ENCODE measurements around the gene CAMK2D. TPM values are rescaled to one million over a fixed set of nuclear protein-coding genes. Genes with fewer than 3 reads are reported as not detected.

The CAMK2D gene
- total RNA-seq, 1 experiment from 2014 or later, result 35.8 TPM

DNA sequence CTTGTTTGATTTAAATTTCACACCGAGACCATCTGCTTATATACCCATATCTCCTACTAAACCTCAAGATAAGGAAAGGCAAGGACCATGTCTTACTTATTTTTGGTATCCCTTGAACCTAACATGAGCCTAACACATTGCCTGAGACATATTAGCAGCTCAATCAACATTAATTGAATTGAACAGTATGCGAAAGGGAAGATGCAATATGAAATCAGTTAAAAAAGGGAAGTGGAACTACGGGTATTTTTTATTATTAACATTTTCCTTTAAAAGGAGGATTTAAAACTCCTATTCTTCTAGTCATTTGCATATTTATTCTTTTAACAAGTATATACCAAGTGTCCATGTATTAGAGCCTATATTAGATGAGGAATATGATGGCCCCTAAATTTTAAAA is 197.0 kb downstream of the CAMK2D start:
- Histone ChIP-seq H3K4me3 (ENCODE audit: low read depth, low read length, poor library complexity, severe bottlenecking) (no peak overlapping the region), H3K27me3 (replicated peaks; ENCODE audit: insufficient read depth, low read depth, low read length, poor library complexity) (no peaks in the 10 kb centered on the region), H3K9me3 (ENCODE audit: low read depth, low read length, poor library complexity, severe bottlenecking) (no peaks in the 10 kb centered on the region), H3K4me1 (ENCODE audit: insufficient read depth, low read length, poor library complexity, severe bottlenecking) (peaks cover 7% of the 10 kb centered on the region), H3K36me3 (ENCODE audit: insufficient read depth, low read length, poor library complexity, severe bottlenecking) (no peaks in the 10 kb centered on the region), H3K27ac (ENCODE audit: low read depth, low read length, poor library complexity, severe bottlenecking) (no peak overlapping the region)
- BruUV-seq (replicated peaks), result no TSS peak
- ChIA-PET POLR2A (ENCODE audit: low non-redundant PET) (no interaction called here), CTCF (no interaction called here)
- intact Hi-C loops (cut with micrococcal nuclease; ENCODE audit: unreplicated experiment), result no loop called here
- no peak for DNase-seq (ENCODE audit: low spot score)
- TF ChIP-seq, protein P1, sequence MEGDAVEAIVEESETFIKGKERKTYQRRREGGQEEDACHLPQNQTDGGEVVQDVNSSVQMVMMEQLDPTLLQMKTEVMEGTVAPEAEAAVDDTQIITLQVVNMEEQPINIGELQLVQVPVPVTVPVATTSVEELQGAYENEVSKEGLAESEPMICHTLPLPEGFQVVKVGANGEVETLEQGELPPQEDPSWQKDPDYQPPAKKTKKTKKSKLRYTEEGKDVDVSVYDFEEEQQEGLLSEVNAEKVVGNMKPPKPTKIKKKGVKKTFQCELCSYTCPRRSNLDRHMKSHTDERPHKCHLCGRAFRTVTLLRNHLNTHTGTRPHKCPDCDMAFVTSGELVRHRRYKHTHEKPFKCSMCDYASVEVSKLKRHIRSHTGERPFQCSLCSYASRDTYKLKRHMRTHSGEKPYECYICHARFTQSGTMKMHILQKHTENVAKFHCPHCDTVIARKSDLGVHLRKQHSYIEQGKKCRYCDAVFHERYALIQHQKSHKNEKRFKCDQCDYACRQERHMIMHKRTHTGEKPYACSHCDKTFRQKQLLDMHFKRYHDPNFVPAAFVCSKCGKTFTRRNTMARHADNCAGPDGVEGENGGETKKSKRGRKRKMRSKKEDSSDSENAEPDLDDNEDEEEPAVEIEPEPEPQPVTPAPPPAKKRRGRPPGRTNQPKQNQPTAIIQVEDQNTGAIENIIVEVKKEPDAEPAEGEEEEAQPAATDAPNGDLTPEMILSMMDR (conservative IDR thresholded peaks at IDR 0.05; ENCODE audit: low read depth, low read length), result no peak
- no peak for TF ChIP-seq EZH2 (IDR thresholded peaks at IDR 0.05; ENCODE audit: borderline replicate concordance, low read depth, low read length, poor library complexity, severe bottlenecking)

DNA sequence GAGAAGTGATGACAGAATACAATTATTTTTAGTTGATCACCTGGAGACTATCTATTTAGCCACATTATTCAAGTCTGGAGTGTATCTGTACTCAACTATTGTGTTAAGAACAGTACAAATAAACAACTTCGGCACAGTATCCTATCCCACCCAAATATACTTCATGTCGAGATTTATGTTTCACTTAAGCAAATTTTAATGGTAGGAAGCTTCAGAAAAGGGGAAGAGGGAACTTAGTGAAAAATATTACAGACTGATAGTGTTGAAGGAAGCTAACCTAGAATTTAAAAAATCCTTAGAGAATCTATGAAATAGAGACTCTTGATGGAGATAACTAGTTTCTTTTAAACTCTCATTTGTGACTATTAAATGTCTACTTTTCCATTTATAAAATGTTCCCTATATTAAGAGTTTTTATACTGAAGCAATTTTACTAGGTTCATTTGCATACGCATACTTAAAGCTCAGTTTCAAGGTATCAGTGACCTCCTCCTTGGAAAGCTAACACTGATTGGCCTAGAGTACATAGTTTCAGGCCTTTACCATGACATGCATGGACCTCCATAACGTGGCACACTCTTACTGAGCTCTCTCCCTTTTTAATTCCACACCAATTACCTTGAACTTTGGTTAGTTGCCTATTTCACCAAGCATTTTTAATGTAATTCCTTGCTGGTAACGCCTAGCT is 197.7 kb downstream of the CAMK2D start:
- ChIA-PET POLR2A (ENCODE audit: low non-redundant PET) (no interaction called here), CTCF (no interaction called here)
- Histone ChIP-seq H3K4me3 (ENCODE audit: low read depth, low read length, poor library complexity, severe bottlenecking) (no peak overlapping the region), H3K9me3 (ENCODE audit: low read depth, low read length, poor library complexity, severe bottlenecking) (no peaks in the 10 kb centered on the region), H3K36me3 (ENCODE audit: insufficient read depth, low read length, poor library complexity, severe bottlenecking) (no peaks in the 10 kb centered on the region), H3K4me1 (ENCODE audit: insufficient read depth, low read length, poor library complexity, severe bottlenecking) (peaks cover 7% of the 10 kb centered on the region), H3K27me3 (replicated peaks; ENCODE audit: insufficient read depth, low read depth, low read length, poor library complexity) (no peaks in the 10 kb centered on the region), H3K27ac (ENCODE audit: low read depth, low read length, poor library complexity, severe bottlenecking) (no peak overlapping the region)
- DNase-seq (ENCODE audit: low spot score), result no peak
- BruUV-seq (replicated peaks), result no TSS peak
- TF ChIP-seq EZH2 (IDR thresholded peaks at IDR 0.05; ENCODE audit: borderline replicate concordance, low read depth, low read length, poor library complexity, severe bottlenecking), result no peak
- TF ChIP-seq, protein P1 (conservative IDR thresholded peaks at IDR 0.05; ENCODE audit: low read depth, low read length), result no peak
- intact Hi-C loops (cut with micrococcal nuclease; ENCODE audit: unreplicated experiment), result no loop called here

DNA sequence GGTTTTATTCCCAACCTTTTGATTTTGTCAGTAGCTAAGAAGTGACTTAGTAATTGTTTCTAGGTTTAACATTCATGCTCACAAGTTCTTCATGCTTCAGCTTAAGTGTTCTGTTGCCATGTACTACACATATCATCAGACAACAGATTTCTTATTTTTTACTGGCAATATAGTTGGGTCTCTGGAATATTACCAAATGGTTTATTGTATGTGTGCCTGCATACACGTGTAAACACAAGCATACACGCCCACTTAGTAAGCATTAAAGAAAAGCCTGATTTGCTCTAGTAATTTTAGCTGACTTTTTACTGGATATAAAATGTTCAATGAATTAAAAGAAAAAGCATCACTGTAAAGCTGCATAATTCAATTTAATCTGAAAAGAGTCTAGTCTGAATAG is 199.8 kb downstream of the CAMK2D start:
- intact Hi-C loops (cut with micrococcal nuclease; ENCODE audit: unreplicated experiment), result no loop called here

More for the DNA sequence above, 199.8 kb downstream of the CAMK2D start:
- Histone ChIP-seq H3K9me3 (ENCODE audit: low read depth, low read length, poor library complexity, severe bottlenecking) (no peaks in the 10 kb centered on the region), H3K4me1 (ENCODE audit: insufficient read depth, low read length, poor library complexity, severe bottlenecking) (peaks cover 7% of the 10 kb centered on the region), H3K4me3 (ENCODE audit: low read depth, low read length, poor library complexity, severe bottlenecking) (no peak overlapping the region), H3K36me3 (ENCODE audit: insufficient read depth, low read length, poor library complexity, severe bottlenecking) (no peaks in the 10 kb centered on the region), H3K27ac (ENCODE audit: low read depth, low read length, poor library complexity, severe bottlenecking) (no peak overlapping the region), H3K27me3 (replicated peaks; ENCODE audit: insufficient read depth, low read depth, low read length, poor library complexity) (no peaks in the 10 kb centered on the region)
- no TSS peak for BruUV-seq (replicated peaks)
- DNase-seq (ENCODE audit: low spot score), result no peak
- TF ChIP-seq, protein P1 (conservative IDR thresholded peaks at IDR 0.05; ENCODE audit: low read depth, low read length), result no peak
- TF ChIP-seq EZH2 (IDR thresholded peaks at IDR 0.05; ENCODE audit: borderline replicate concordance, low read depth, low read length, poor library complexity, severe bottlenecking), result no peak
- ChIA-PET CTCF (no interaction called here), POLR2A (ENCODE audit: low non-redundant PET) (no interaction called here)
